ENCODE data around the gene ANKRD63. TPM values are rescaled to one million over a fixed set of nuclear protein-coding genes. Genes with fewer than 3 reads are reported as not detected.

The ANKRD63 gene
- total and polyA plus RNA-seq, 7 experiments from 2014 or later, result 0.27 TPM; not detected in 5

DNA sequence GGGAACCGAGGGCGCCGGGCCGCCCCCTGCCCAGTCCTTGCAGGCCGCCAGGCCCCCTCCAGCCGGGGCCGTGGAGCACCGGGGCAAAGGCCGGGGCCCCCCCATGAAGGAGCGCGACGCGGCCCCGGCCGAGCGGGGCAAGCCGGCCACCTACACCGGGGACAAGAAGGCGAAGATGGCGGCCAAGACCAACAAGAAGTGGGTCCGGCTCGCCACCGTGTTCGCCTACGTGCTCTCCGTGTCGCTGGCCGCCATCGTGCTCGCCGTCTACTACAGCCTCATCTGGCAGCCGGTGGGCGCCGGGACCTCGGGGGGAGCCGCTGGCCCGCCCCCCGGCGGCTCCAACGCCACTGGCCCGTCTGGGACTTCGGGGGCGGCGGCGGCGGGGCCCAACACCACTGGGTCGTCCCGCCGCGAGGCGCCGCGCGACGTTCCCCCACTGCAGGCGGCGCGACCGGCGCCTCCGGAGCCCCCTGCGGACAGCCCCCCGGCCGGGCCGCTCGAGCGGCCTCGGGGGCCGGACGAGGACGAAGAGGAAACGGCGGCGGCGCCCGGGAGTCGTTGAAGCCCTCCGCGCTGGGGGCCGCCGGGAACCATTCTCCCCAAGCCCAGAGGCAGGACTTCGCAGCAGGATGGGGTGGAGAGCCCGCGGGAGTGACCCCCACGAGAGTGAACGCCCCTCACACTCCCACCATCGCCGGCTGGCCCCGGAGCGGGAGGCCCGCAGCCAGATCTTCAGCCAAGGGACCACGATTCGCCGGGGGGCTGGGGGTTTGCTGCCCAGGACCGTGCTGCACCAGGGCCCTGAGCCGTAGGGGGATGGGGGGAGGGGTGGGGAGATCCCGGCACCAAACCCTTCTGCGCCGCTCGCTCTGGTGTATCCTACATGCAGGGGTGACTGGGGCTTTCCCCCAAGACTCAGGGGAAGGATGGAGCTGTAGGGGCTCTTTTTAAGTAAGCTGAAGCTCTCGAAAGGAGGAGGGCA is 41.4 kb upstream of the ANKRD63 start:
- Histone ChIP-seq H3K27me3 (ENCODE audit: control insufficient read depth in 2 of 2, insufficient read depth in 2 of 2, low read length in 2 of 2) (no peaks in the 10 kb centered on the region), H3K4me1 (ENCODE audit: control insufficient read depth in 2 of 2, insufficient read depth in 2 of 2, low read length in 2 of 2) (peaks cover 15% of the 10 kb centered on the region in 2 donors), H3K9me3 (ENCODE audit: control insufficient read depth in 2 of 3, low read length in 3 of 3) (no peaks in the 10 kb centered on the region), H3K36me3 (ENCODE audit: control insufficient read depth in 2 of 3, insufficient read depth in 3 of 3, low read length in 3 of 3) (no peaks in the 10 kb centered on the region), H3K4me3 (ENCODE audit: low read length) (peak overlapping the region; percentile 34), H3K27ac (ENCODE audit: low read depth, low read length) (no peak overlapping the region)
- Mint-ChIP-seq H3K4me1 (peaks cover 19 to 56% (median 46%) of the 10 kb centered on the region in 7 donors), H3K4me3 (peak overlapping the region; percentile 69 to 88 (median 84)), H3K9me3 (no peaks in the 10 kb centered on the region), H3K27ac (peak overlapping the region in 7 of 9 donors; percentile 28 to 78 (median 52)), H3K27me3 (peaks cover 0 to 19% (median 0%) of the 10 kb centered on the region in 5 donors), H3K36me3 (peaks cover 0 to 11% (median 0%) of the 10 kb centered on the region in 5 donors)
- CTCF ChIA-PET, result interaction anchor here (1.1 to 19.9 kb wide), 8 partner anchors 13 to 98 kb away, joined by 3 to 366 read pairs (median 6); partner anchors contain the start of gene CCDC9B
- POLR2A ChIA-PET, result interaction anchor here (0.8 to 4.9 kb wide), 6 partner anchors 7 to 58 kb away, joined by 3 to 35 read pairs (median 8); partner anchors contain the start of genes KNSTRN and PLCB2
- DNase-seq, result peak in 4 of 9 donors; percentile 16 to 67 (median 24)
- intact Hi-C loops (cut with micrococcal nuclease), result loop anchor here (1.0 to 5.0 kb wide), 13 partner anchors 16 to 793 kb away; partner anchors contain the start of genes ANKRD63 (in 2 of the 2), DISP2 (in 2 of the 2), BUB1B (in 1 of the 2) and EIF2AK4 (in 1 of the 2)
- no peak for ATAC-seq

DNA sequence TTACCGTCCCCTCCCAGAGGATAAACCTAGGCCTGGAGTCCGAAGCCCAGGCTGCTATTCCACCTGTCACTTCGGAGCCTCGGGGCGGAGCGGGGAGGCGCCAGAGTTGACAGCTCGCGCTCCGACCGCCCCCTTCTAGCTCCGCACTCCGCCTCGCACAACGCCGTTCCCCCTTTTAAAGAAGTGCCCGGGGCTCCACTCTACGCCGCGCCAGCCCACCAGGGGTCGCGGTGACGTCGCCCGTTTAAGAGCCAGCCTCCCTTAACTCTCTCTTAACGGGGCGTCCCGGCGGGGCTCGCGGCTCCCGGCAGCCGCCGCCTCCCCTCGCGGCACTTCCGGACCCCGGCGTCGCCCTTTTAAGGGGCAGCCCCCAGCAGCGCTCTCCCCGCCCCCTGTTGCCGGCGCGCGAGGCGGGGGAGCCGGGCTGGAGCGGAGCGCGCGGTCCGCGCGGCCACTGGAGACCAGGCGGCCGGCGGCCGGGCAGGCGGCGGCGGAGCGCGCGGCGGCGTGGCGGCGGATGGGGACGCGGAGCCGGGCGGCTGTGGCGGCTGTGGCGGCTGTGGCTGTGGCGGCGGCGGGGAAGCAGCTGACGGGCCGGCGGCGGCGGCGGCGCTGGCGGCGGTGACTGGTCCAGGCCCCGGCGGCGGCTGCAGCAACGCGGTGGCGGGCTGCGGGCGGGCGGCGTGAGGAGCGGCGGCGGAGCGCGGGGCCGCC is 40.5 kb upstream of the ANKRD63 start, which contains the start of gene INAFM2:
TSS of gene INAFM2 (plus strand) at position 454 of the 714 bp plus-strand sequence. CDS start 364 bp downstream, outside the sequence.
- POLR2A ChIA-PET, result interaction anchor here (0.6 to 8.6 kb wide), 10 partner anchors 8 to 275 kb away, joined by 3 to 93 read pairs (median 4); partner anchors contain the start of genes IVD and PLCB2

DNA sequence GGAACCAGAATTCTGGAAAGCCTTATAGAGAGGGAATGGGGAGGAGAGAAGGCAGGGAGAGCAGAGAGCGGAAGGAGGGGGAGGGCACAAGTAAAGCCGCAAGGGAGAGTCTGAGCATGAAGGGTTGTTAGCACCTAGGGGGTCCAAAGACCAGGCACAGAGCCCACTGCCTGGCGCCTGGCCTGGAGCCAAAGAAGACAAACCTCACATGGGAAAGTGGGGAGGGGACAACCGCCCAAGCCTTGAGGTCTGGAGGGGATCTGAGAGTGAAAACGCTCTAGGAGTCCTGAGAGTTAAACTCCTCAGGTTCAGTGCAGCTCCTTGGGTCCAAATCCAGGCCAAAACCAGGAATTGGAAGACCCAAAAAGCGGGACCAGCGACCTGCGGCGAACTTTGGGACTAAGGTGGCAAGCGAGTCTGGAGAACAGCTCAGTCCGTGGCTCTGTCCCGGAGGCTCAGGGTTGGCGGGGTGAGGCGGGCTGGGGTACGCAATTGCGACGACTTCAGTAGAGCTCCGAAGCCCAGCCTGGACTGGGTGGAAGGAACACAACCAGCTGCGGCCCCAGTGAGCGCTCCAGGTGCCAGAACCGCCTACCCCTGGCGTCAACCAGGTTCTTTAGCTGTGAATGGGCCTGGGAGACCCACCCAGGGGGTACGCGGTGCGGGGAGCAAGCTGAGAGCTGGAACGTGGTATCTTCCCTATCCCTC is 39.8 kb upstream of the ANKRD63 start:
- DNase-seq, result no peak
- no peak for ATAC-seq
- H3K27me3 ChIP-seq (ENCODE audit: control insufficient read depth in 2 of 2, insufficient read depth in 2 of 2, low read length in 2 of 2), result no peaks in the 10 kb centered on the region
- H3K9me3 ChIP-seq (ENCODE audit: control insufficient read depth in 2 of 3, low read length in 3 of 3), result no peaks in the 10 kb centered on the region
- ChIA-PET CTCF (interaction anchor here (0.5 to 19.9 kb wide), 11 partner anchors 8 to 243 kb away, joined by 3 to 366 read pairs (median 4); partner anchors contain the start of genes CCDC9B and PLCB2), POLR2A (interaction anchor here (0.6 to 8.6 kb wide), 11 partner anchors 8 to 274 kb away, joined by 3 to 93 read pairs (median 4); partner anchors contain the start of genes IVD and PLCB2)
- no peaks in the 10 kb centered on the region for H3K36me3 ChIP-seq (ENCODE audit: control insufficient read depth in 2 of 3, insufficient read depth in 3 of 3, low read length in 3 of 3)
- H3K4me3 ChIP-seq (ENCODE audit: low read length), result peak overlapping the region; percentile 31
- H3K4me1 Mint-ChIP-seq, result peaks cover 19 to 47% (median 37%) of the 10 kb centered on the region in 7 donors
- peaks cover 0 to 27% (median 0%) of the 10 kb centered on the region in 5 donors for H3K27me3 Mint-ChIP-seq
- H3K4me3 Mint-ChIP-seq, result peak overlapping the region; percentile 69 to 89 (median 83)
- H3K27ac ChIP-seq (ENCODE audit: low read depth, low read length), result peak overlapping the region; percentile 66
- peaks cover 15% of the 10 kb centered on the region in 2 donors for H3K4me1 ChIP-seq (ENCODE audit: control insufficient read depth in 2 of 2, insufficient read depth in 2 of 2, low read length in 2 of 2)
- H3K27ac Mint-ChIP-seq, result peak overlapping the region in 6 of 9 donors; percentile 56 to 86 (median 82)
- H3K9me3 Mint-ChIP-seq, result no peaks in the 10 kb centered on the region
- peaks cover 0 to 10% (median 0%) of the 10 kb centered on the region in 5 donors for H3K36me3 Mint-ChIP-seq
- intact Hi-C loops (cut with micrococcal nuclease), result loop anchor here (1.0 to 5.0 kb wide), 12 partner anchors 14 to 795 kb away; partner anchors contain the start of genes ANKRD63 (in 2 of the 2), BUB1B (in 1 of the 2), DISP2 (in 1 of the 2) and EIF2AK4 (in 1 of the 2)

More for the DNA sequence above, 40.5 kb upstream of the ANKRD63 start, which contains the start of gene INAFM2:
- no peaks in the 10 kb centered on the region for H3K36me3 ChIP-seq (ENCODE audit: control insufficient read depth in 2 of 3, insufficient read depth in 3 of 3, low read length in 3 of 3)
- intact Hi-C loops (cut with micrococcal nuclease), result loop anchor here (1.0 to 5.0 kb wide), 12 partner anchors 15 to 794 kb away; partner anchors contain the start of genes ANKRD63 (in 2 of the 2), BUB1B (in 1 of the 2), DISP2 (in 1 of the 2) and EIF2AK4 (in 1 of the 2)
- H3K4me1 ChIP-seq (ENCODE audit: control insufficient read depth in 2 of 2, insufficient read depth in 2 of 2, low read length in 2 of 2), result peaks cover 15% of the 10 kb centered on the region in 2 donors
- H3K9me3 ChIP-seq (ENCODE audit: control insufficient read depth in 2 of 3, low read length in 3 of 3), result no peaks in the 10 kb centered on the region
- DNase-seq, result peak; percentile 77 to 91 (median 89)
- CTCF ChIA-PET, result interaction anchor here (0.6 to 19.9 kb wide), 10 partner anchors 9 to 178 kb away, joined by 3 to 366 read pairs (median 5); partner anchors contain the start of genes CCDC9B and PLCB2
- Mint-ChIP-seq H3K4me3 (peak within 1 kb of the TSS; percentile 69 to 89 (median 84)), H3K36me3 (peaks cover 0 to 11% (median 0%) of the 10 kb centered on the region in 5 donors), H3K4me1 (peaks cover 19 to 51% (median 43%) of the 10 kb centered on the region in 7 donors), H3K27me3 (peaks cover 0 to 23% (median 0%) of the 10 kb centered on the region in 5 donors), H3K27ac (peak within 1 kb of the TSS in 8 of 9 donors; percentile 56 to 86 (median 80)), H3K9me3 (no peaks in the 10 kb centered on the region)
- H3K4me3 ChIP-seq (ENCODE audit: low read length), result peak within 1 kb of the TSS; percentile 34
- H3K27ac ChIP-seq (ENCODE audit: low read depth, low read length), result peak within 1 kb of the TSS; percentile 66
- ATAC-seq, result peak; percentile 95
- H3K27me3 ChIP-seq (ENCODE audit: control insufficient read depth in 2 of 2, insufficient read depth in 2 of 2, low read length in 2 of 2), result no peaks in the 10 kb centered on the region

DNA sequence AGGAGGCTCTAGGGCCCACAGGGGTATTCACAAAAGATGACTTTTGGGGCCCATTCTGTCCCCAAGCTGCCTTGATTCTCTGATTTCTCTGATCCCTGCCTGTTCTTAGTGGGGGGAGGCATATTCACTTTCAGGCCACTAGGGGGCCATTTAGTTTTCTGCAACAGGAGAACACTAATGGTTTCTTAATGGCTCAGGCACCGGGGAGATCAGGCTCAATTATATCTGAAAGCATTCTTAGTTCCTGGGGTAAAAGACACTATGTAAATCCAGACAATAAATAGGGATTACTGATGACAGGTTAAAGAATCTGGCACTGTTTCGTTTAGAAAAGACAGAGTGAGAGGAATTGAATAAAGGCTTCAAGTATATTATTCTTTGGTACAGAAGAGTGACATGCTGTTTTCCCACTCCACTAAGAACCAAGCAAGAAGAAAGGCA is 38.1 kb upstream of the ANKRD63 start:
- H3K27ac Mint-ChIP-seq, result peak overlapping the region in 8 of 9 donors; percentile 31 to 89 (median 42)
- Histone ChIP-seq H3K27me3 (ENCODE audit: control insufficient read depth in 2 of 2, insufficient read depth in 2 of 2, low read length in 2 of 2) (no peaks in the 10 kb centered on the region), H3K4me1 (ENCODE audit: control insufficient read depth in 2 of 2, insufficient read depth in 2 of 2, low read length in 2 of 2) (peaks cover 15% of the 10 kb centered on the region in 2 donors), H3K36me3 (ENCODE audit: control insufficient read depth in 2 of 3, insufficient read depth in 3 of 3, low read length in 3 of 3) (no peaks in the 10 kb centered on the region), H3K4me3 (ENCODE audit: low read length) (no peak overlapping the region), H3K9me3 (ENCODE audit: control insufficient read depth in 2 of 3, low read length in 3 of 3) (no peaks in the 10 kb centered on the region), H3K27ac (ENCODE audit: low read depth, low read length) (no peak overlapping the region)
- peaks cover 0 to 7% (median 0%) of the 10 kb centered on the region in 5 donors for H3K36me3 Mint-ChIP-seq
- peaks cover 0 to 42% (median 0%) of the 10 kb centered on the region in 5 donors for H3K27me3 Mint-ChIP-seq
- intact Hi-C loops (cut with micrococcal nuclease), result loop anchor here (1.0 to 5.0 kb wide), 11 partner anchors 14 to 796 kb away; partner anchors contain the start of genes ANKRD63 (in 2 of the 2), FSIP1 (in 2 of the 2), BUB1B (in 1 of the 2) and EIF2AK4 (in 1 of the 2)
- CTCF ChIA-PET, result interaction anchor here (0.7 to 19.9 kb wide), 6 partner anchors 8 to 101 kb away, joined by 3 to 366 read pairs (median 7); partner anchors contain the start of genes CCDC9B and PLCB2
- no peaks in the 10 kb centered on the region for H3K9me3 Mint-ChIP-seq
- peak overlapping the region in 6 of 10 donors; percentile 4 to 53 (median 26) for H3K4me3 Mint-ChIP-seq
- H3K4me1 Mint-ChIP-seq, result peaks cover 19 to 38% (median 31%) of the 10 kb centered on the region in 7 donors
- POLR2A ChIA-PET, result interaction anchor here (0.6 to 8.6 kb wide), 5 partner anchors 11 to 262 kb away, joined by 3 to 93 read pairs (median 3); partner anchors contain the start of gene PLCB2
- peak in 8 of 9 donors; percentile 41 to 76 (median 70) for DNase-seq
- peak; percentile 31 for ATAC-seq

DNA sequence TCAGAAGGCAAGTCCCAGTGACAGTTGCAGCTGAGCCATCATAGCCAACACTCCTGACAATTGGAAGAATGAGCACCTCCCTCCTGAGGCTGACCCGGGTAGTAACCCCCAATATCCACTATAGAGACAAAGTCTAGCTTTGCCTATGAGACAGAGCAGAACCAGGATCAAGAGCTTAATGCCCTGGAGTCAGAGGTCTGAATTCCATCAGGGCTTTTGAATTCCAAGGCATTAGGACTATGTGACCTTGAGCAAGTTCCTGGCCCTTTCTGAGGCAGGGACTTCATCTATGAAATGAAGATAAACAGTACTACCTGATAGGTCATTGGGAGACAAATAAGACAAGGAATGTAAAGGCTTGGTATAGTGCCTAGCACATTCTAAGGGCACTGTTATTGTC is 37.5 kb upstream of the ANKRD63 start:
- H3K27me3 ChIP-seq (ENCODE audit: control insufficient read depth in 2 of 2, insufficient read depth in 2 of 2, low read length in 2 of 2), result no peaks in the 10 kb centered on the region
- intact Hi-C loops (cut with micrococcal nuclease), result loop anchor here (2.0 to 5.0 kb wide), 8 partner anchors 38 to 797 kb away; partner anchors contain the start of genes ANKRD63 (in 2 of the 2), FSIP1 (in 2 of the 2), BUB1B (in 1 of the 2) and EIF2AK4 (in 1 of the 2)
- POLR2A ChIA-PET, result interaction anchor here (0.9 to 8.6 kb wide), 4 partner anchors 11 to 19 kb away, joined by 3 to 93 read pairs (median 3); partner anchors contain the start of gene PLCB2
- H3K9me3 ChIP-seq (ENCODE audit: control insufficient read depth in 2 of 3, low read length in 3 of 3), result no peaks in the 10 kb centered on the region
- Mint-ChIP-seq H3K36me3 (peaks cover 0 to 6% (median 0%) of the 10 kb centered on the region in 5 donors), H3K4me3 (no peak overlapping the region), H3K9me3 (no peaks in the 10 kb centered on the region), H3K27ac (peak overlapping the region in 1 of 9 donors; percentile 55), H3K4me1 (peaks cover 18 to 36% (median 26%) of the 10 kb centered on the region in 7 donors), H3K27me3 (peaks cover 0 to 47% (median 0%) of the 10 kb centered on the region in 5 donors)
- no peaks in the 10 kb centered on the region for H3K36me3 ChIP-seq (ENCODE audit: control insufficient read depth in 2 of 3, insufficient read depth in 3 of 3, low read length in 3 of 3)
- DNase-seq (no peak), ATAC-seq (no peak)
- no peak overlapping the region for H3K27ac ChIP-seq (ENCODE audit: low read depth, low read length)
- no peak overlapping the region for H3K4me3 ChIP-seq (ENCODE audit: low read length)
- CTCF ChIA-PET, result interaction anchor here (0.6 to 19.9 kb wide), 6 partner anchors 9 to 941 kb away, joined by 3 to 366 read pairs (median 7); partner anchors contain the start of genes CCDC9B and PLCB2
- peaks cover 14 to 15% of the 10 kb centered on the region in 2 donors for H3K4me1 ChIP-seq (ENCODE audit: control insufficient read depth in 2 of 2, insufficient read depth in 2 of 2, low read length in 2 of 2)
